NCI-H526 (cell line): Measurements from ENCODE around the gene SAMD9.
"Not testable (repeated sequence)": the region's sequence is repeated elsewhere in the genome, so short reads cannot be mapped to it uniquely, and the experiment has no call there.

ENCODE experiments used
- DNase-seq, 2 experiments: peaks; one replicate each; lab custom pipeline; 2025; lab: John Stamatoyannopoulos, UW

The SAMD9 gene

GRCh38 chr7:93117852-93118530 lies at the start of gene SAMD9:
Gene SAMD9, minus strand, starts transcription at chr7:93117979. Its CDS starts 11,882 bp downstream, at chr7:93106097.
- peak; percentile 84 to 93 for DNase-seq

DNA sequence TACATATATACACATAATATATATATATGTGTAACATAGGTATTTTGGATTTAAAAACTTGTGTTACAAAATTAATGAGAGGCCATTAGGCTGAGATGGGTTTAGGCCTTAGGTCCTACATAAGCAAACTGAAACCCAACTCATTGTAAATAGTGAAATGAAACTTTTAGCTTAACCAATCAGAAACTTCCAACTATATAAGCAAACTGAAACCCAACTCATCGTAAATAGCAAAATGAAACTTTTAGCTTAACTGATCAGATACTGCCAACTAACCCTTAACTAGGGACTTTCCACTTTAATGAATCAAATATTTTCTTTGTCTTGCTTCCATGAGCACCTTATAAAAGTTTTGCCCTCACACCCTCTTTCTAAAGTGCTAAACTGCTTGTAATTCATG lies 47.7 kb upstream of the SAMD9 start:
- no peak for DNase-seq

DNA sequence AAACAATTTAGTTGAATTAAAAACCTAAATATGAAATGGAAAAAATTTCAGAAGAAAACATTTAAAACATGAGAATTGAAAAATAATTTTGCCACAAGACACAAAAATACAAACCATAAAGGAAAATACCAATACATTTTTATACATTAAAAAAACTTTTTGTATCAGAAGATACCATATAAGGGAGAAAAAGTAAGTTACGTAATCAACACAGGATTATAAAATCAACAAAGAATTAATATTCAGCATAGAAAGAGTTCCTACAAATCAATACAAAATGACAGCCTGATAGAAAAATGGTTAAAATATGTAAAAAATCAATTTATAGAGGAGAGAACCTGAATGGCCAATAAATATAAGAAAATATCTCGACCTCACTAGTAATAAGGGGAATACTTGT lies 47.0 kb upstream of the SAMD9 start:
- no peak for DNase-seq

DNA sequence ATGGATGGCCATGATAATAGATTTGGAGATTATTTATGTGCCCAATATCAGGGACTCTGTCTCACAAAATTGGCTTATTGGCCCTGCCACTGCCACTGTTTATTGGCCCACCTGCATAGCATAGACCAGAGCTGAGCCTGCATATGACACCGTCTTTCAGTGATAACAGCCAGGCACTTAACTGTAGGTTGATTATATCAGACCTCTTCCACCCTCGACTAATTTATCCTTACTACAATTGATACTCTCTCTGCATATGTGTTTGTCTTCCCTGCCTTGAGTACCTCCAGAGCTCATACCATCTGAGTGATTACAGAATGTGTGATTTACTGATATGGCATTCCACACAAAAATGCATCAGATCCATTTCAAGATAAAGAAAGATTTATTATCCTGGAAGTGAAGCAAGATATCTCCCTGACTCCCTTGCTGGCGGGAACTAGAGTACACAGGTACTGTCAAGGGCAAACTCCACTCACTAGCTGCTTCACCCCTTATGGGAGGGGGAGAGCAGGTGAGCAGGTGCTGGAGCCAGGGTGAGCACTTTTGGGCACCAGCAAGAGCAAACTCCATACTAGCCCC lies 43.5 kb upstream of the SAMD9 start:
- no peak for DNase-seq

DNA sequence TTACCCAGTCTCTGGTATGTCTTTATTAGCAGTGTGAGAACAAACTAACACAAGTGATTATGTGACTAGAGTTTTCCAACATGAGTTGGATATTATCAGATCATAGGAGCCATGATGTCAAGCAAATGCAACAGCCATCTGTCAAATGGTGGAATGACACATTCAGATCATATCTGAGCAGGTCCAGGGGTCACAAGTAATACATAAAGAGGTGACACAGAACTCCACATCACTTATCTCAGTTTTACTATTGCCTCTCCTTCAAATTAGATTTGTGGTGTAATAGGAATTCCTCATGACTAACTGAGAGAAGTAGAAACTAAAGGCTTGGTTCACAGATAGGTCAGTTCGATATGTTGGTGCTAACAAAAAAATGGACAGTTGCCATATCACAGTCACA lies 42.6 kb upstream of the SAMD9 start:
- DNase-seq, result no peak

GRCh38 chr7:93159490-93159889 lies 41.7 kb upstream of the SAMD9 start:
- DNase-seq, result no peak

DNA sequence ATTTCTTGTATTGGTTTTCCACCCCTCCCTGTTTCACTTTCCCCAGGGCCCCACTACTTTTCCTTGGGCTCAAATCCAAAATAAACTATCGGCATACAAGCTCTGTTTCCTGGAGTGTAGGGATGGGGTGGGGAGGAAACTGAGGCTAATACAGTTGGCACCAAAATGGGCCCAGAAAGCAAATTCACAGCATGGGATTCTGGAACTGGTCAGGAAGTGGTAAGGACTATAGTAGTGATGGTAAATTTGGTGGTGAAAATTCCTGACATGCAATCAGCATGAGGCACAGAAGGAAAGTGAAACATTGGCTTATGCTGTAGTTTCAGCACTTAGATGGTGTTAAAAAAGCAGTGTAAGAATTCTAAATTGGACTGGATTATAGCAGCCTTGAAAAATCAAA lies 39.1 kb upstream of the SAMD9 start:
- no peak for DNase-seq

GRCh38 chr7:93150200-93150835 lies 32.5 kb upstream of the SAMD9 start:
- DNase-seq, result no peak

DNA sequence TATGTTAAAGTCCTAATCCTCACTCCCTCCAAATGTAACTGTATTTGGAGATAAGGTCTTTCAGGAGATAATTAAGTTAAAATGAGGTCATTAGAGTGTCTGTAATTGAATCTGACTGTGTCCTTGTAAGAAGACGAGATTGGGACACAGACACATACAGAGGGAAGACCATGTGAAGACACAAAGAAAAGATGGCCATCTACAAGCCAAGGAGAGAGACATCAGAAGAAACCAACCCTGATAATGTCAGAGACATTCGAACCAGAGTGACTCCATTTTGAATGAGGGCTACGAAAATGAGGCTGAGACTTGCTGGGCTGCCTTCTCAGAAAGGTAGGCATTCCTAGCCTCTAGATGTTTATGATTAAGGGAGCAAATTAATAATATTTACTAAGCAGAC lies 30.9 kb upstream of the SAMD9 start:
- no peak for DNase-seq

DNA sequence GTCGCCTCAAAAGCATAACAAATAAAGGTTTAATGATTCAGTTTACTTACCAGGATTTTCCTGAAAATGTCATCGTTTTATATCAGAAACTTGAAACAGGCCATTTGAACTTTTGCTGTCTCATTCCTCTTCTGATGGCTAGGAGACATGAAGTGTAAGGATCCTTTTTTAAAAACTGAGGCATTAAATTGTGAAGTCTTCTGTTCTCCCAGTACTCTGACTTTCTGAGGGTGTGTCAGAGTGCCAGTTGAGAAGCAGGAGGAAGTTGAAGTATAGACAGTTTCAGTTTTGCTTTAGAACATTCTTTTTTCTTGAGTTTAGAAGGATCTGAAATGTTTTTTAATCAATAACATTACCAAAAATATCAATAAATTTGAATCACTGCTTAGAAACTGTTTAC lies 30.4 kb upstream of the SAMD9 start, which contains the start of gene SAMD9L:
Gene SAMD9L (minus strand): TSS at position 242 of the 400 bp plus-strand sequence. CDS start 12,414 bp downstream, outside the sequence.
- DNase-seq, result no peak

DNA sequence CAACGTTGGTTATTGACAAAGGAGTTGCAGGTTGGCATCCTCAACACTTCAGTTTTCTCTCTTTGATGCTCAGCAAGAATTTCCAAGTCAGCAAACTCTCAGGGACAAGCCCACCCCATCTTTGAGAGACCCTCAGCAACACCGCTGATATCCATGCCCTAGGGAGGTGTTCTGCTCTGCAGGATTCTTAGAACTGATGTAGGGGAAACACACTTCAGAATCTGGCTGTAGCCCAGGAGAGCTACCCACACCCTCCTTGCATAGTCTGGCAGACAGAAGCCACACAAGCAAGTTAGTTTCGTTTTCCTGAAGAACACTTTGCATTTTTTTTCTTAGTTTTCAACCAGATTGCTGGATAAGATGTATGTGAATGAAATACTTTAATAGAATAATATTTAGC lies 29.6 kb upstream of the SAMD9 start:
- DNase-seq, result no peak

GRCh38 chr7:93146472-93147141 lies 28.8 kb upstream of the SAMD9 start:
- peak in 1 of 2 experiments; percentile 38 for DNase-seq

GRCh38 chr7:93146036-93146435 lies 28.3 kb upstream of the SAMD9 start:
- no peak for DNase-seq

DNA sequence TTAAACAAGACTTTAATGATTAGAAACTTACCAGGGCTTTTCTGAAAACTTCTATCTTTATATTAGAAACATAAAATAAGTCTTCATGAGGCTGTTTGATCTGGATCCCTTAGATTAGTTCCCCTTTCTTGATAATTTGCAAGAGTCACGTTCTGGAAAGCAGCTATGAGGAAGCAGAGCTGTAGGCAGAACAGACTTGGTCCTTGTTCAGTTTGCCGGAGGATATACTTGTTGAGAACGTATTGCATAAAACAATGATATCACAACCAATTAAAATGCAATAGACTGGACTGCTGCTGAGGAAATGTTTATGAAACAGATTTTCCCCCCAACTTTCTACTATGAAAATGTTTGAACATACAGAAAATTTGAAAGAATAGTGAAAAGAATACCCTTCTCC lies 27.6 kb upstream of the SAMD9 start:
- DNase-seq, result no peak

- no peak for DNase-seq
These were observed 24.3 kb upstream of the SAMD9 start for GRCh38 chr7:93142127-93142526.

GRCh38 chr7:93140582-93141191 lies 22.9 kb upstream of the SAMD9 start:
- no peak for DNase-seq

GRCh38 chr7:93138576-93138975 lies 20.8 kb upstream of the SAMD9 start:
- peak in 1 of 2 experiments; percentile 1 for DNase-seq

DNA sequence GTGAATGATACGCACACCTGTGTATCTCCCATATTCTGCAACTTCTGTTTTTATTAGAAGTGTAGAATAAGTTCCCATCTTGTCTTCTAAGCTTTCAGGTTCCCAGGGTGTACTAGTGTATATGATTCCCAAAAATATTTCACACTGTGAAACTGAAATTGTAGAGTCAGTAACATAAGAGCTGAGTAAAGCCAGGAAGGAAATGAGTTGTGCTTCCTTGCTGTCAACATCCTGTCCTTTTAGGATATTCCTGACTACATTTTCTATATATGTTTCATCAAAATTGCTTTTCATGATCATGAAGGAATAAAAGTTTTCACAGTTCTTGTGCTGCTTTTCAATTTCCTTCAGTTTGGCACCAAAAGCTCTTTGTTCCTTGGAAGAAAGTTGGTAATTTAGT lies 15.2 kb upstream of the SAMD9 start:
- DNase-seq, result no peak

DNA sequence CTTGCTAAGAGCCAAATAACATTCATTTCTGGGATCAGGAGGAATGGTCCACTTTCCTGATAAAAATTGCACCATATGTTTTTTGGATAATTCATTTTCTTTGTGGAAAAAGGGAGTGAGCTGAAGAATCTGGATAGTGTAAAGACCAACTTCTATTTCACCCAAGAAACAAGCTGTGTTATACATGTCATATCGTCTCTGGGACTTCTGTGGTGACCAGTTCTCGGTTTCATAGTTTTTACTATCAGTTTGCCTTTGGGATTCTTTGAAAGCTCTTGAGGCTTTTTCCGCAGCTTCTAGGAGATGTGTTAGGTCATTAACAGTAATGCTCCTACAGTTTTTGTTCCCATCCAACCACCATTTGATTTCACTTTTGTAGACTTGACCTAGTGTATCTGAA lies 14.4 kb upstream of the SAMD9 start:
- no peak for DNase-seq

GRCh38 chr7:93126954-93127353 lies 9.2 kb upstream of the SAMD9 start:
- not testable (repeated sequence) for DNase-seq

DNA sequence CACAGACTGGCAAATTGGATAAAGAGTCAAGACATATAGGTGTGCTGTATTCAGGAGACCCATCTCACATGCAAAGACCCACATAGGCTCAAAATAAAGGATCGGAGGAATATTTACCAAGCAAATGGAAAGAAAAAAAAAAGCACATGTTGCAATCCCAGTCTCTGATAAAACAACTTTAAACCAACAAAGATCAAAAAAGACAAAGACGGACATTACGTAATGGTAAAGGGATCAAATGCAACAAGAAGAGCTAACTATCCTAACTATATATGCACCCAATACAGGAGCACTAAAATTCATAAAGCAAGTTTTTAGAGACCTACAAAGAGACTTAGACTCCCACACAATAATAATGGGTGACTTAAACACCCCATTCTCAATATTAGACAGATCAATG lies 5.8 kb upstream of the SAMD9 start:
- not testable (repeated sequence) for DNase-seq
